NB4 (cell line): ENCODE results near the gene WFDC10A.
A peak's percentile ranks its signal among the peaks of the same experiment; 100 is the strongest.
"Not testable (repeated sequence)": the region's sequence is repeated elsewhere in the genome, so short reads cannot be mapped to it uniquely, and the experiment has no call there.

ENCODE experiments used
- DNase-seq: peaks from one replicate; pipeline ENCODE4 v3.0.0; 2010; ENCODE audit warnings: low read depth
- H3K4me3 ChIP-seq: one replicate; pipeline ENCODE4 v1.5.1; 2011; ENCODE audit warnings: mild to moderate bottlenecking, low read depth, low read length, moderate library complexity
- MYC ChIP-seq: IDR thresholded peaks from 2 replicates; pipeline ENCODE4 v1.6.1; 2011; ENCODE audit warnings: low read depth, low read length
- POLR2A ChIP-seq: IDR thresholded peaks from 2 replicates; pipeline ENCODE4 v1.6.1; 2011; ENCODE audit warnings: mild to moderate bottlenecking; ENCODE audit not compliant: insufficient read length; ENCODE audit errors: extremely low read depth
- TF ChIP-seq, protein P1 (sequence below): IDR thresholded peaks from one replicate; pipeline ENCODE4 v1.5.1; 2012; ENCODE audit warnings: low read depth, low read length
- TF ChIP-seq, protein P2 (sequence below): IDR thresholded peaks from 2 replicates; pipeline ENCODE4 v1.6.1; 2011; ENCODE audit warnings: low read depth, low read length

WFDC10A gene

DNA sequence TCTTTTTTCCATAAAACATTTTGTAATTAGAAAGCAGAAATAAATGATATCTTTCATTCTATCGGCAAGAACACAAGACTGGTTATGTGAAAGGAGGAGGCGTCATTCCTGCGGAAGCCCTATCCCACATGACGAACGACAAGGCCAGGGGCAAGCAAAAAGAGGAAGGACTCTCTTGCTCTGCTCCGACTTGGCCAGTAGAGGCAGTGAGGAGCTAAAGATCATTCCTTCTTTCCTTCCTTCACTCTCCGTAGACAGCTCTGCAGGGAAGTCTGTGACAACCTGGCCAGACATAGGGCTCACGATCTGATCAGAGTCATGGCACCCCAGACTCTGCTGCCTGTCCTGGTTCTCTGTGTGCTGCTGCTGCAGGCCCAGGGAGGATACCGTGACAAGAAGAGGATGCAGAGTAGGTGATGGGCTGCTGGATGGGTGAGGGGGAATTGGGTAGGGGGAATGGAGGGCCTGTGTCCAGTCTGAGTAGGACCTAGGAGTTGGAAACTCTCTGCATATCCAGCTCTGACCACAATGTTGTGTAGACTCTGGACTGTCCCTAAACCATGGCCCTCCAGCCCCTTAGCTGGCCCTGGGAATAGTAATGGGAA is at the start of gene WFDC10A:
TSS of gene WFDC10A (plus strand) at position 244 of the 605 bp plus-strand sequence. CDS start at position 319, 75 bp downstream.
- TF ChIP-seq, protein P1, sequence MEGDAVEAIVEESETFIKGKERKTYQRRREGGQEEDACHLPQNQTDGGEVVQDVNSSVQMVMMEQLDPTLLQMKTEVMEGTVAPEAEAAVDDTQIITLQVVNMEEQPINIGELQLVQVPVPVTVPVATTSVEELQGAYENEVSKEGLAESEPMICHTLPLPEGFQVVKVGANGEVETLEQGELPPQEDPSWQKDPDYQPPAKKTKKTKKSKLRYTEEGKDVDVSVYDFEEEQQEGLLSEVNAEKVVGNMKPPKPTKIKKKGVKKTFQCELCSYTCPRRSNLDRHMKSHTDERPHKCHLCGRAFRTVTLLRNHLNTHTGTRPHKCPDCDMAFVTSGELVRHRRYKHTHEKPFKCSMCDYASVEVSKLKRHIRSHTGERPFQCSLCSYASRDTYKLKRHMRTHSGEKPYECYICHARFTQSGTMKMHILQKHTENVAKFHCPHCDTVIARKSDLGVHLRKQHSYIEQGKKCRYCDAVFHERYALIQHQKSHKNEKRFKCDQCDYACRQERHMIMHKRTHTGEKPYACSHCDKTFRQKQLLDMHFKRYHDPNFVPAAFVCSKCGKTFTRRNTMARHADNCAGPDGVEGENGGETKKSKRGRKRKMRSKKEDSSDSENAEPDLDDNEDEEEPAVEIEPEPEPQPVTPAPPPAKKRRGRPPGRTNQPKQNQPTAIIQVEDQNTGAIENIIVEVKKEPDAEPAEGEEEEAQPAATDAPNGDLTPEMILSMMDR, result peak; percentile 93
- TF ChIP-seq, protein P2, sequence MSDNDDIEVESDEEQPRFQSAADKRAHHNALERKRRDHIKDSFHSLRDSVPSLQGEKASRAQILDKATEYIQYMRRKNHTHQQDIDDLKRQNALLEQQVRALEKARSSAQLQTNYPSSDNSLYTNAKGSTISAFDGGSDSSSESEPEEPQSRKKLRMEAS, result peak; percentile 67
- TF ChIP-seq MYC (peak; percentile 34; the same call in 1 of the 2 replicates), POLR2A (no peak)
- no peak within 1 kb of the TSS for H3K4me3 ChIP-seq
- DNase-seq, result peak; percentile 80

DNA sequence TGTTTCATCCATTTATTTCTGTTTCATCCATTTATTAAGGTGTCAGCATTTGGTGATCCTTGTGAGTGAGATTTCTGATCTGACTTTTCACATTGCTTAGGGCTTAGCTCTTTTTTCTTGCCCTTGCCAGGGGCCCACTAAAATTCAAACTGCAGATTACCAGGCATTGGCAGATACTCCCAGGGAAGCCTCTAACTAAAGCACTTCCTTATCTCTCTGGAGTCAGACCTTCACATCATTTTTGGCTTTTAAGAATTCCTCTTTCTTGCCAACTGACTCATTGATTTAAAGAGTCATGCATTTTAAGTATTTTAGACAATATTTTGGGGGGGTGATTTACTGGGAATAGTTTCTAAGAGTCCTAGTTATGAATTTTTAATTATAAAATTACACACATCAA is 47.8 kb upstream of the WFDC10A start:
- TF ChIP-seq MYC (no peak), POLR2A (no peak)
- TF ChIP-seq, protein P1, result no peak
- TF ChIP-seq, protein P2, result no peak
- no peak overlapping the region for H3K4me3 ChIP-seq
- no peak for DNase-seq

DNA sequence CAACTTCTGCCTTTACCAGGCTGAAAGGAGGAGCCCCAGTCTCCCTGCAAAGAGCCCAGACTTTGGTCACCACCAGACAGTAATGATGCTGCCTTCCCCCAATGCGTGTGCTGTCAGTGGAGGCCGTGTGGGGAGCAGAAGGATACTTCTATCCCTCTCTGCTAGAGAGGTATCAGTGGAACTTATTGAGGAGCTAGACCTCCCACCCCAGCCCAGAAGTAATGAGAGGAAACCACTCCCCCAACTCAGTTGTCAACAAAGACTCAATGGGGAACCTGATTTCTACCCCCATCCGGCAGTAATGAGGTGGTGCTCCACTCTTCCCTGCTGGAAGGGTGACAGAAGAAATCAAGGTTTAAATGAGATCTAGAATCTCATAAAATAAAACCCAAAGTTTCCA is 46.0 kb upstream of the WFDC10A start:
- TF ChIP-seq, protein P2, result no peak
- TF ChIP-seq, protein P1, result no peak
- no peak for TF ChIP-seq MYC
- no peak for TF ChIP-seq POLR2A
- no peak for DNase-seq
- no peak overlapping the region for H3K4me3 ChIP-seq

DNA sequence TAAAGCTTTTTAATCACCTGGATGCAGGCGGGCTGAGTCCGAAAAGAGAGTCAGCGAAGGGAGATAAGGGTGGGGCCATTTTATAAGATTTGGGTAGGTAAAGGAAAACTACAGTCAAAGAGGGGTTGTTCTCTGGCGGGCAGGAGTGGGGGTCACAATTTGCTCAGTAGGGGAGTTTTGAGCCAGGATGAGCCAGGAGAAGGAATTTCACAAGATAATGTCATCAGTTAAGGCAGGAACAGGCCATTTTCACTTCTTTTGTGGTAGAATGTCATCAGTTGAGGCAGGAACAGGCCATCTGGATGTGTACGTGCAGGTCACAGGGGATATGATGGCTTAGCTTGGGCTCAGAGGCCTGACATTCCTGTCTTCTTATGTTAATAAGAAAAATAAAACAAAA is 45.2 kb upstream of the WFDC10A start:
- DNase-seq, H3K4me3 ChIP-seq: not testable (repeated sequence)

DNA sequence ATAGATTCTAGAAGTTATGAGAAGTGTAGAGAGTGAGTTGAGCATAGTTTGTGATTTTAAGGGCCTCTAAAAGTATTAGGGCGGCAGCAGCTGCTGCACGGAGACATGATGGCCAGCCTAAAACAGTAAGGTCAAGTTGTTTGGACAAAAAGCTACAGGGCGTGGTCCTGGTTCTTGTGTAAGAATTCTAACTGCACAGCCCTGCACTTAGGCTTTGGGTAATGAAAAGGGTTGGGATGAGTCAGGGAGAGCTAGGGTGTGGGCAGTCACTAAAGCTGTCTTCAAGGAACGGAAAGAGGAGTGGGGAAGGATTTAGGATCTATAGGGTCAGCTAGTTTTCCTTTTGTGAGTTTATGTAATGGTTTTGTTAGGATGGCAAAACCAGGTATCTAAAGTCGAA is 43.6 kb upstream of the WFDC10A start:
- not testable (repeated sequence) for DNase-seq, H3K4me3 ChIP-seq

DNA sequence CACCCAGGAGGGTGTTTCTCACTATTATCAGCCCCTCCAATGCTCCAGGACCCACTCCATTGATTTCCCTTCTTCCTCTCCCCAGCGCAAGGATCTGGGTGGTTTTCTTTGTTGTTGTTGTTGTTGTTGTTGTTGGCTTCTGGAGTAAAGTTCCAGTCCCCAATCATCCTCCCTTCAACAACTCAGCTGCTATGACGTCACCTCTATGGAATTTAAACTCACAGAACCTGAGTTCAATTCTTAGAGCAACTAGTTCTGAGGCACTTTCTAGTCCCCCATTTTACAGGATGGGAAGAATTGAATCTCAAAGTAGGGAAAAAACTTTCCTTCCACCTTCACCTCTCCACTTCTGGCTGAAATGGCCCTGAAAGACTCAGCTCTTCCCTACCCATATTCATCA is 40.7 kb upstream of the WFDC10A start:
- TF ChIP-seq, protein P1, result no peak
- TF ChIP-seq POLR2A, result no peak
- TF ChIP-seq, protein P2, result no peak
- TF ChIP-seq MYC, result no peak
- H3K4me3 ChIP-seq, result no peak overlapping the region
- no peak for DNase-seq

DNA sequence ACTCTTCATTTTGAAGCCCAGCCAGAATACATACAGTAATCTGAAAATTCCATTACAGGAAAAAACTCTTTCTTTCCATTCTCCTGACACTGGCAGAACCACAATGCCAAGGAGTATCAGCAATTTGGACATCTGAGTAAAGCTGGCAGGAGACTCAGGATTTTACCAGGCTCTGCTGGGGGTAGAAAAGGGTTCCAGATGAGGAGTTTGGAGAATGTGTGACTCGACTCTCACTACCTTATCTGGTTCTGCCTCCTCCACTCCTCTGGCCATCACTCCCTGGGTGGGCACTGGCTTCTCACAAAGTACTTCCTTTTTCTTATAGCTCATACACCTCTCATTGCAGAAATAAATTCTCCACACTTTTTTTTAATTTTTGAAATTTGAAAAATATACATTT is 39.8 kb upstream of the WFDC10A start:
- no peak overlapping the region for H3K4me3 ChIP-seq
- TF ChIP-seq POLR2A, result no peak
- no peak for TF ChIP-seq MYC
- TF ChIP-seq, protein P2, result no peak
- TF ChIP-seq, protein P1, result no peak
- DNase-seq, result no peak
